Uterus (tissue), 4 donors: Measurements from ENCODE around the gene MATCAP1. TPM values are rescaled to one million over a fixed set of nuclear protein-coding genes. Genes with fewer than 3 reads are reported as not detected.

Experiments used
- DNase-seq, 2 donors: peaks; one replicate each; pipeline ENCODE4 v3.0.0-alpha.2; 2019 to 2020
- H3K27ac ChIP-seq, 2 donors: fragments of 200-600 bp; sonication (generic); 1 replicate in 1 of 2; 2 replicates in 1 of 2; pipeline ENCODE4 v1.5.1; 2016 to 2018
- H3K27me3 ChIP-seq, 2 donors: fragments of 200-600 bp; sonication (generic); one replicate each; pipeline ENCODE4 v1.5.1; 2018 to 2019; ENCODE audit warnings: control low read depth in 1 of 2
- H3K36me3 ChIP-seq, 2 donors: fragments of 200-600 bp; sonication (generic); one replicate each; pipeline ENCODE4 v1.5.1; 2019; ENCODE audit warnings: control low read depth in 1 of 2
- H3K4me1 ChIP-seq, 2 donors: fragments of 200-600 bp; sonication (generic); one replicate each; pipeline ENCODE4 v1.5.1; 2018 to 2019; ENCODE audit warnings: control low read depth in 1 of 2
- H3K4me3 ChIP-seq, 2 donors: fragments of 200-600 bp; sonication (generic); 1 replicate in 1 of 2; 2 replicates in 1 of 2; pipeline ENCODE4 v1.5.1; 2018 to 2019; ENCODE audit warnings: mild to moderate bottlenecking in 1 of 2
- H3K9me3 ChIP-seq, 2 donors: fragments of 200-600 bp; sonication (generic); one replicate each; pipeline ENCODE4 v1.5.1; 2019; ENCODE audit warnings: control low read depth in 1 of 2
- POLR2A ChIP-seq, 2 donors: fragments of 450-650 bp; IDR thresholded peaks; one replicate each; pipeline ENCODE4 v1.6.1; 2016; ENCODE audit warnings: antibody characterized with exemption in 2 of 2, mild to moderate bottlenecking in 1 of 2, moderate library complexity in 1 of 2
- intact Hi-C: fragments of 100-400 bp; cut with DNase I; formaldehyde crosslinking; loops from one replicate; pipeline ENCODE4 v1.15.1; 2023; ENCODE audit warnings: low total_unique reads
- total RNA-seq, 4 donors: library from RNA; depleted of rRNA in 3 of 4; stranded (reverse); fragments of >200 nt in 3 of 4; gene quantifications; one replicate each; pipeline versions ENCODE4 v1.1.0 to v1.2.4, GENCODE V29; 2014 to 2023
- TF ChIP-seq, protein P1 (sequence below), 4 experiments: fragments of 200-600 bp in 2 of 4; fragments of 450-650 bp in 2 of 4; sonication (generic) in 2 of 4; IDR thresholded peaks; one replicate each; pipeline ENCODE4 v1.5.1; 2016 to 2019; ENCODE audit warnings: antibody characterized with exemption in 4 of 4, mild to moderate bottlenecking in 2 of 4, moderate library complexity in 1 of 4
- donor health status: DM: yes; HTN: yes; CAD: no.

MATCAP1 gene
- total RNA-seq, result 10 to 100 TPM; 10.9 to 35.4 (median 20.5) TPM

DNA sequence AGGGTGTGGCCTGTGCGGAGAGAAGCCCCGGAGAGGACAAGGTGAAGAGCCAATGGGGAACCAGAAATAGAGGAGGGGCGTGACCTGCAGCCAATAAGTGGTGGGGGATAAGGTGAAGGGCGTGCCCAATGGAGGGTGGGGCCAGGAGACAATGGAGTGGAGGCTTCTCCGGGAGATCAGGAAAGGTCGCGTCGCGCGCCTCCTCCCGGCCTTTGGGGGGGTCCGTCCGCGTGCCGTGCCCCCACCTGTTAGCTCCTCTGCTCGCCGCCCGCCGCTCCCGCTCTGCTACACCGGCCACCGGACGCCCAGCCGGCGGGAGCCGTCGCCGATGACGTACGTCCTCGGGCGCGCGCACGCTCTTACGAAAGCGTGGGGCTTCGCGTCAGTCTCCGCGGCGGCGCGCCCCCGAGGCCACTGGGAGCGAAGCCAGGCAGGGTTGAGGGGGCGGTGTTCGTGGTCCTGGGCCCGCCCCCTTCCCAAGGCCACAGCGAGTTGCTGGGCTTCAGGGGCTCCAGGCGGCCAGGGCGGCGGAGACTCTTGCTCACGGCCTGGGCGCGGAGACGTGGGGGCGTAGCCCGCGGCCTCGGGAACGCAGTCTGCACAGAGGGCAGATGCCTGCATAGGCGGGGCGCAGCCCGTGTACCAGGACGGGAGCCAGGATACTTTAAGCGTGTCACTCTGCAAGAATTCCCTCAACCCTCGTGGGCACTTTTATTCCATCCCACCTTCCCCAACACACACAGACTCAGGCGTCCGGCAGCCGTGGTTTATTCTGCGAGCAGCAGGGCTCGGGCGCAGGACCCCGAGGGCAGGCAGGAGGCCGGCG is at the start of gene MATCAP1:
Gene MATCAP1 (minus strand): TSS at position 337 of the 826 bp plus-strand sequence. CDS start 3,353 bp downstream, outside the sequence.
- intact Hi-C loops, result no loop called here
- H3K4me1 ChIP-seq, result peaks cover 0 to 9% of the 10 kb centered on the region in 2 donors

DNA sequence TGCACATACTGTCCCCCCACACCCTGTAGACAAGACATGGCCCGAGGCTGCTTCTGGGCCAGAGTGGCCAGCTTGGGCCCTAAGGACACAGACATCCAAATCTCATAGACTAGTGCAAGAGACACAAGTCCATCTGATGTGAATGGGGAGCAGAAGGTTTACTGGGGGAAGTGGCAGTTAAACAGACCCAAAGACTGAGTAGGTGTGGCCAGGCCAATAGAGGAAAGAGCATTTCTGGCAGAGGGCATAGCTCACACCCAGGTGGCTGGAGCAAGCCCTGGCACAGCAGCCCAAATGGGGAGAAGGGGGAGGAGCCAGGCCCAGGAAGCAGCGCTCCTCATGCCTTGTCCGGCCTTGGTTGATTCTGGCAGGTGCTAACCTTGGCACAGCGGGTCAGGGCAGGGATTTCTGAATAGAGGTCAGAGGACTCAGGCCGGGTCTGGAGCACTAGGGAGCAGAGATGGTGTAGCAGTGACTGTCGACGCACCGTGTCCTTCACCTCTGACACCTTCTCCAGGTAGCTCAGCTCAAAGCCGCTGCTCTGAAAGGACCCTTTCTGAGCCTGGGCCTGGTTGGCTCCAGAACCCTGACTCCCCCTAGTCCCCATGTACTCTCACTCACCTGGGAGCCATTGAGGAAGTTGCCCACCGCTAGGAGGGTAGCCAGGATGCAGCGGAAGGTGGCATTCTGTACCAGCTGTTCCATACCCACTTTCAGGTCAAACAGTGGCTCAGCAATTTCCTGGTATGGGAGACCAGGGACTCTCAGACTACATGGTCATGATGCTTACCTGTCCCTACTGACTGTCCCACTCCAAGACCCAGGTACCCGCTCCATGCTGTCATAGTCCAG is 47.3 kb upstream of the MATCAP1 start:
- no peaks in the 10 kb centered on the region for H3K9me3 ChIP-seq
- DNase-seq, result no peak
- peaks cover 4 to 7% of the 10 kb centered on the region in 2 donors for H3K4me1 ChIP-seq
- H3K36me3 ChIP-seq, result no peaks in the 10 kb centered on the region
- intact Hi-C loops, result no loop called here
- no peak for TF ChIP-seq POLR2A (IDR thresholded peaks at IDR 0.05)
- TF ChIP-seq, protein P1, sequence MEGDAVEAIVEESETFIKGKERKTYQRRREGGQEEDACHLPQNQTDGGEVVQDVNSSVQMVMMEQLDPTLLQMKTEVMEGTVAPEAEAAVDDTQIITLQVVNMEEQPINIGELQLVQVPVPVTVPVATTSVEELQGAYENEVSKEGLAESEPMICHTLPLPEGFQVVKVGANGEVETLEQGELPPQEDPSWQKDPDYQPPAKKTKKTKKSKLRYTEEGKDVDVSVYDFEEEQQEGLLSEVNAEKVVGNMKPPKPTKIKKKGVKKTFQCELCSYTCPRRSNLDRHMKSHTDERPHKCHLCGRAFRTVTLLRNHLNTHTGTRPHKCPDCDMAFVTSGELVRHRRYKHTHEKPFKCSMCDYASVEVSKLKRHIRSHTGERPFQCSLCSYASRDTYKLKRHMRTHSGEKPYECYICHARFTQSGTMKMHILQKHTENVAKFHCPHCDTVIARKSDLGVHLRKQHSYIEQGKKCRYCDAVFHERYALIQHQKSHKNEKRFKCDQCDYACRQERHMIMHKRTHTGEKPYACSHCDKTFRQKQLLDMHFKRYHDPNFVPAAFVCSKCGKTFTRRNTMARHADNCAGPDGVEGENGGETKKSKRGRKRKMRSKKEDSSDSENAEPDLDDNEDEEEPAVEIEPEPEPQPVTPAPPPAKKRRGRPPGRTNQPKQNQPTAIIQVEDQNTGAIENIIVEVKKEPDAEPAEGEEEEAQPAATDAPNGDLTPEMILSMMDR (IDR thresholded peaks at IDR 0.05), result no peak
- H3K4me3 ChIP-seq, result no peak overlapping the region
- H3K27me3 ChIP-seq, result no peaks in the 10 kb centered on the region
- no peak overlapping the region for H3K27ac ChIP-seq

More for the DNA sequence above, at the start of gene MATCAP1:
- Histone ChIP-seq H3K36me3 (no peaks in the 10 kb centered on the region), H3K27ac (peak within 1 kb of the TSS; percentile 97 to 98), H3K9me3 (no peaks in the 10 kb centered on the region), H3K4me3 (peak within 1 kb of the TSS; percentile 80 to 84), H3K27me3 (no peaks in the 10 kb centered on the region)
- peak; percentile 94 to 97 for DNase-seq
- peak in 1 of 2 donors; percentile 83 for TF ChIP-seq POLR2A (IDR thresholded peaks at IDR 0.05)
- TF ChIP-seq, protein P1 (IDR thresholded peaks at IDR 0.05), result peak in 1 of 4 experiments; percentile 5

DNA sequence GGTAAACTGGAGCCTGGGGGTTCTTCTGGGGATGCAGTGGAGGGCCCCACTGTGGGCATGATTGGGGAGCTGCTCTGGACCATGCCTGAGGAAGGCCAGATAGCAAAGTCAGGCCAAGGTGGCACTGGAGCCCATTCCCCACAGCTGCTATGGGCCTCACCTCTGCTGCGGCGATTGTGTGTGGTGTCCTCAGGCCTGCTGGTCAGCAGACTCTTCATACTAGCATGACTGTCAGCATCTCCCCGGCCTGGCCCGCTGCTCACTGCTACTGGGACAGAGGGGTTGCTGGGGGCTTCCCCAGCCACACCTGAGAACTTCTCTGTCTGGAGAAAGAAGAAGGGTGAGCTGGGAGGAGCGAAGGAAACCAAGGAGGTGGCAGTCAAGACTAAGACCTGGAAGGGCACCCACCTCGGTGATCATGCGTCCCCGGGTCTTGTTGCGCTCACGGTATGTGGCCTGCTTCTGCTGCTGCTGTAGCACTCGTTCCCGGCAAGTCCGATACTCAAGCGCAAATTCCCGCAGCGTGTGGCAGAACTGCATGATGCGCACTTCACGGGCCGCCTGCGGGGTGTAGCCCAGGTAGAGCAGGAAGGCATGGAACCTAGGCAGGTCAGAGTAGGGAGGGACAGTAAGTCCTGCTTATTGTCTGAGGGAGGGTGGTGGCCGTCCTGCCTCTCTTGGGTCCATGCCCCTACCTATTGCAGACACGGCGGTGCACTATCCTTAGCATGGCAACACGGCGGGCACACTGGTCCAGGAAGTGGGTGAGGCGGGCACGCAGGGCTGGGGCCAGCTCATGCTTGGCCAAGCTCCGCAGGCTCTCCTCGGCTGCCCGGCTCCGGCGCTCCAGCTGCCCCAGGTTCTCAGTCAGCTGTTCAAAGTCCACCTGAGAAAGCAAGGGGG is 46.4 kb upstream of the MATCAP1 start:
- no peaks in the 10 kb centered on the region for H3K9me3 ChIP-seq
- DNase-seq, result no peak
- no peak overlapping the region for H3K27ac ChIP-seq
- no peaks in the 10 kb centered on the region for H3K27me3 ChIP-seq
- H3K36me3 ChIP-seq, result no peaks in the 10 kb centered on the region
- peaks cover 4 to 12% of the 10 kb centered on the region in 2 donors for H3K4me1 ChIP-seq
- no peak overlapping the region for H3K4me3 ChIP-seq
- TF ChIP-seq, protein P1 (IDR thresholded peaks at IDR 0.05), result no peak
- TF ChIP-seq POLR2A (IDR thresholded peaks at IDR 0.05), result no peak
- intact Hi-C loops, result no loop called here

DNA sequence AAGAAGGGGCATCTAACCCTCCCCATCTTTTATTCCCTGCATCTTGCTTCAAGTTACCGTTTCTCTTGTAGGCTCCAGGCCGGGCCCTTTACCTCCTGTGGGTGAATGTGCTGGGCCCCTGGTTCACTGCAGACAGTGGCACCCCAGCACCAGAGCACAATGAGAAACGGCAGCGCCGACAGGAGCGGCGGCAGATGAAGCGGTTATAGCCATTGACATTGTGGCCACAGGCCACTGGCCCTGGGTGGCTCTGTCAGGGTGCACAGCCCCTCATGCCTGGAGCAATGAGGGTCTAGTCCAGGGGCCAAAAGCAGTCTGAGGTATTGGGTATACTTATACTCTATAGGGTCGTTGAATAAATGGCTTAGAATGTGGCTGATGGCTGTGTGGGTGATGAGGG is 45.1 kb upstream of the MATCAP1 start:
- H3K9me3 ChIP-seq, result no peaks in the 10 kb centered on the region
- H3K4me3 ChIP-seq, result no peak overlapping the region
- intact Hi-C loops, result no loop called here
- H3K36me3 ChIP-seq, result no peaks in the 10 kb centered on the region
- peaks cover 4 to 12% of the 10 kb centered on the region in 2 donors for H3K4me1 ChIP-seq
- H3K27ac ChIP-seq, result no peak overlapping the region
- DNase-seq, result no peak
- TF ChIP-seq, protein P1 (IDR thresholded peaks at IDR 0.05), result no peak
- no peak for TF ChIP-seq POLR2A (IDR thresholded peaks at IDR 0.05)
- no peaks in the 10 kb centered on the region for H3K27me3 ChIP-seq
